SK-N-SH treated with all-trans-retinoic acid at 6 μM for 48 hours (cell line): ENCODE results near the gene EEIG2.

ENCODE experiments used
- CREB5 ChIP-seq: fragments of 250-450 bp; sonication (Bioruptor Pico); IDR thresholded peaks from 2 replicates; pipeline ENCODE4 v1.5.1; 2020; ENCODE audit warnings: low read depth, mild to moderate bottlenecking, moderate library complexity
- GLIS3 ChIP-seq: fragments of 250-450 bp; sonication (Bioruptor Pico); IDR thresholded peaks from 2 replicates; pipeline ENCODE4 v1.5.0; 2020; ENCODE audit warnings: mild to moderate bottlenecking, moderate library complexity
- OSR1 ChIP-seq: fragments of 250-450 bp; sonication (Bioruptor Pico); IDR thresholded peaks from 2 replicates; pipeline ENCODE4 v1.8.0; 2022; ENCODE audit warnings: moderate library complexity, mild to moderate bottlenecking, inconsistent platforms
- RARB ChIP-seq: fragments of 250-450 bp; sonication (Bioruptor Pico); IDR thresholded peaks from 2 replicates; pipeline ENCODE4 v1.8.0; 2021; ENCODE audit warnings: mild to moderate bottlenecking, moderate library complexity
- SNAI2 ChIP-seq: fragments of 250-450 bp; sonication (Bioruptor Pico); IDR thresholded peaks from 2 replicates; pipeline ENCODE4 v1.5.0; 2020; ENCODE audit warnings: mild to moderate bottlenecking, moderate library complexity
- TOX ChIP-seq: fragments of 250-450 bp; sonication (Bioruptor Pico); IDR thresholded peaks from 2 replicates; pipeline ENCODE4 v1.8.0; 2021; ENCODE audit warnings: mild to moderate bottlenecking, moderate library complexity, borderline replicate concordance
- ZFP3 ChIP-seq: fragments of 250-450 bp; sonication (Bioruptor Pico); IDR thresholded peaks from 2 replicates; pipeline ENCODE4 v1.5.0; 2020; ENCODE audit warnings: mild to moderate bottlenecking, moderate library complexity
- TF ChIP-seq, protein P1 (sequence below): fragments of 250-450 bp; sonication (Bioruptor Pico); IDR thresholded peaks from 2 replicates; pipeline ENCODE4 v1.8.0; 2020; ENCODE audit warnings: mild to moderate bottlenecking, moderate library complexity, borderline replicate concordance

DNA sequence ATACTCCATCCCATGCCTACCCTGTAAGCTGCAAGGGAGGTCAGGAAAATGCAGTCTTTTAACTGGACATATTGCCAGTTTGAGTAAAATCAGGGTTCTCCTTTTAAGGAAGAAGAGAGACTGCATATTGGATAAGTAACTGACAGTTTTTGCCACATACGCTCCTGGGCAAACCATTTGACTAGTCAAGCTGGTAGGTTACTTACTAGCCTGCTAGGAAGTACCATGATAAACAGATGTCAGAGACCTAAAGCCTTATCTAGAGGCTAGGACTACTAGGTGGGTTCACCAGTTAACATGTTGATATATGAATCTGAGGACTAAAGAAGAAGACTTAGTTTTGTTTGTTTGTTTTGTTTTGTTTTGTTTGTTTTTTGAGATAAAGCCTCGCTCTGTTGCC is 33.5 kb downstream of the EEIG2 start:
- no peak for TF ChIP-seq SNAI2 (CRISPR knock-in tag)
- TF ChIP-seq OSR1 (CRISPR knock-in tag) = no peak
- TF ChIP-seq GLIS3 (CRISPR knock-in tag) = no peak
- no peak for TF ChIP-seq CREB5 (CRISPR knock-in tag)
- TF ChIP-seq, protein P1, sequence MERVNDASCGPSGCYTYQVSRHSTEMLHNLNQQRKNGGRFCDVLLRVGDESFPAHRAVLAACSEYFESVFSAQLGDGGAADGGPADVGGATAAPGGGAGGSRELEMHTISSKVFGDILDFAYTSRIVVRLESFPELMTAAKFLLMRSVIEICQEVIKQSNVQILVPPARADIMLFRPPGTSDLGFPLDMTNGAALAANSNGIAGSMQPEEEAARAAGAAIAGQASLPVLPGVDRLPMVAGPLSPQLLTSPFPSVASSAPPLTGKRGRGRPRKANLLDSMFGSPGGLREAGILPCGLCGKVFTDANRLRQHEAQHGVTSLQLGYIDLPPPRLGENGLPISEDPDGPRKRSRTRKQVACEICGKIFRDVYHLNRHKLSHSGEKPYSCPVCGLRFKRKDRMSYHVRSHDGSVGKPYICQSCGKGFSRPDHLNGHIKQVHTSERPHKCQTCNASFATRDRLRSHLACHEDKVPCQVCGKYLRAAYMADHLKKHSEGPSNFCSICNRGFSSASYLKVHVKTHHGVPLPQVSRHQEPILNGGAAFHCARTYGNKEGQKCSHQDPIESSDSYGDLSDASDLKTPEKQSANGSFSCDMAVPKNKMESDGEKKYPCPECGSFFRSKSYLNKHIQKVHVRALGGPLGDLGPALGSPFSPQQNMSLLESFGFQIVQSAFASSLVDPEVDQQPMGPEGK (CRISPR knock-in tag) = no peak
- no peak for TF ChIP-seq TOX
- no peak for TF ChIP-seq ZFP3 (CRISPR knock-in tag)
- no peak for TF ChIP-seq RARB (CRISPR knock-in tag)
